PC-3 (cell line): ENCODE measurements around the gene CDC37L1.

ENCODE experiments used
- EZH2 ChIP-seq: fragments of 300-600 bp; sonication (generic); IDR thresholded peaks from one replicate; pipeline ENCODE4 v1.6.1; 2017; ENCODE audit warnings: antibody characterized with exemption, mild to moderate bottlenecking, low read length; ENCODE audit not compliant: unreplicated experiment
- EZH2phosphoT487 ChIP-seq: fragments of 300-600 bp; sonication (generic); IDR thresholded peaks from 2 replicates; pipeline ENCODE4 v1.6.1; 2018; ENCODE audit warnings: mild to moderate bottlenecking, antibody characterized with exemption, low read length, borderline replicate concordance
- TF ChIP-seq, protein P1 (sequence below): fragments of 300-600 bp; sonication (generic); conservative IDR thresholded peaks from 2 replicates; pipeline ENCODE4 v1.5.1; 2017; ENCODE audit warnings: antibody characterized with exemption, low read depth, mild to moderate bottlenecking, low read length

DNA sequence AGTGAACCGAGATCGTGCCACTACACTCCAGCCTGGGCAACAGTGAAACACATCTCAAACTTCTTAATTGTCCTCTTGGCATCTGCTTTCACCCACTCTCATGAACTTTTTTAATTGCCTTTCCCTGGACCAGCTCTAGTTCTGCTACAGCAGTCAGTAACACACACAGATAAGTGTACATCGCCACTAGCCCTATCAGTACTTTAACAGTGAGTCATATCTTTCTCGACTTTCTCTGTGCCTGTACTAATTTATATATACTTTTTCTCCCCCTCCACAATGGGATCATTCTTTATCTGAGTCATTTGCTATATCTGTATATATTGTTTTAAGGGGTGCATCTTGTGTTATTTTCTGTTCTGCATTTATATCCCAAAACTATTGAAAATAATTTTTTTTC, 6.7 kb downstream of the CDC37L1 start:
- TF ChIP-seq EZH2phosphoT487 = no peak
- TF ChIP-seq, protein P1, sequence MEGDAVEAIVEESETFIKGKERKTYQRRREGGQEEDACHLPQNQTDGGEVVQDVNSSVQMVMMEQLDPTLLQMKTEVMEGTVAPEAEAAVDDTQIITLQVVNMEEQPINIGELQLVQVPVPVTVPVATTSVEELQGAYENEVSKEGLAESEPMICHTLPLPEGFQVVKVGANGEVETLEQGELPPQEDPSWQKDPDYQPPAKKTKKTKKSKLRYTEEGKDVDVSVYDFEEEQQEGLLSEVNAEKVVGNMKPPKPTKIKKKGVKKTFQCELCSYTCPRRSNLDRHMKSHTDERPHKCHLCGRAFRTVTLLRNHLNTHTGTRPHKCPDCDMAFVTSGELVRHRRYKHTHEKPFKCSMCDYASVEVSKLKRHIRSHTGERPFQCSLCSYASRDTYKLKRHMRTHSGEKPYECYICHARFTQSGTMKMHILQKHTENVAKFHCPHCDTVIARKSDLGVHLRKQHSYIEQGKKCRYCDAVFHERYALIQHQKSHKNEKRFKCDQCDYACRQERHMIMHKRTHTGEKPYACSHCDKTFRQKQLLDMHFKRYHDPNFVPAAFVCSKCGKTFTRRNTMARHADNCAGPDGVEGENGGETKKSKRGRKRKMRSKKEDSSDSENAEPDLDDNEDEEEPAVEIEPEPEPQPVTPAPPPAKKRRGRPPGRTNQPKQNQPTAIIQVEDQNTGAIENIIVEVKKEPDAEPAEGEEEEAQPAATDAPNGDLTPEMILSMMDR = no peak
- no peak for TF ChIP-seq EZH2
